Upper lobe of left lung (tissue), 4 donors: ENCODE data around the gene ZNF138.

Source experiments
- CTCF ChIP-seq, 6 experiments: fragments of 450-650 bp in 4 of 6; fragments of 200-600 bp in 2 of 6; sonication (generic) in 2 of 6; IDR thresholded peaks; one replicate each; pipeline ENCODE4 v1.5.1; 2016 to 2019; ENCODE audit warnings: antibody characterized with exemption in 6 of 6
- POLR2A ChIP-seq, 4 donors: fragments of 450-650 bp; IDR thresholded peaks; one replicate each; pipeline ENCODE4 v1.5.1; 2016 to 2017; ENCODE audit warnings: antibody characterized with exemption in 4 of 4, mild to moderate bottlenecking in 2 of 4

DNA sequence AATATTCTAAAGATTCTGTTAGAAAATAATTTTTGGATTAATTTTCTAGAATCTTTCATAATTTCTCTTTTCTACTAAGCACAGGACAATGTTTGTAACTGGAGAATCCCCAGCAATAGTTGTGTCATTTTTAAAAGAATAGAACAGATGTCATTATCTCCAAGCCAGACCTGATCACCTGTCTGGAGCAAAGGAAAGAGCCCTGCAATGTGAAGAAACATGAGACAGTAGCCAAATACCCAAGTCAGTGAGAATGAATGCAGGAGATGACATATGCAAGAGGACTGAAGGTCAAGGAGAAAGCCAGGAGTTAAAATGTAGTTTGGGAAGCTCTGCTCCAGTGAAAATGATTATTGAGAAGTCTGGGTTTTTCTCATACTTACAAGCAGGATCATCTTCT is 25.4 kb upstream of the ZNF138 start:
- TF ChIP-seq CTCF (IDR thresholded peaks at IDR 0.05) (no peak), POLR2A (IDR thresholded peaks at IDR 0.05) (no peak)
